Measurements from ENCODE around the gene RAPGEF4. TPM values are rescaled to one million over a fixed set of nuclear protein-coding genes. Genes with fewer than 3 reads are reported as not detected.

Gene RAPGEF4
- total RNA-seq, 1 donor from 2014 or later: 21.8 TPM

DNA sequence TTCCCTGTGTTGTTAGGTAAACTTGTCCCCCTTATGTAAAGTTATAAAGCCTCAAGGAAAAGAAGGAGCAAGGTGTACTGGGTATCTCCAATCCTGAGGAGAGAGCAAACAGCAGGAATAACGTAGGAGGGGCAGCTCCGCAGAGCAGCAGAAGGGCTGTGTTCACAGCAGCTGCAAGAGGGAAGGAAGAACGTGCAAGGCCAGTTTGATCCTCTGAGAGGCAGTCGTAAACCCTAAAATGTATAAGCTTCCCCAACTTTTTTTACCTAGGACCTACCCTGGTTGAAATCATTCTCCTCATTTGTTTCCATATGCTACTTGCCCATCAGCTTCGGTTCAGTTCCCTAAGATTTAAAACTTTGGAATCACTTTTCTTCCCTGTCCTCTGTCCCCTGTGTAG, 288.1 kb downstream of the RAPGEF4 start:
- ATAC-seq (no peak), DNase-seq (no peak)
- Histone ChIP-seq H3K27me3 (no peaks in the 10 kb centered on the region), H3K36me3 (no peaks in the 10 kb centered on the region), H3K9me3 (no peaks in the 10 kb centered on the region), H3K4me3 (no peak overlapping the region), H3K27ac (no peak overlapping the region), H3K4me1 (peaks cover 9% of the 10 kb centered on the region)
- TF ChIP-seq, protein P1, sequence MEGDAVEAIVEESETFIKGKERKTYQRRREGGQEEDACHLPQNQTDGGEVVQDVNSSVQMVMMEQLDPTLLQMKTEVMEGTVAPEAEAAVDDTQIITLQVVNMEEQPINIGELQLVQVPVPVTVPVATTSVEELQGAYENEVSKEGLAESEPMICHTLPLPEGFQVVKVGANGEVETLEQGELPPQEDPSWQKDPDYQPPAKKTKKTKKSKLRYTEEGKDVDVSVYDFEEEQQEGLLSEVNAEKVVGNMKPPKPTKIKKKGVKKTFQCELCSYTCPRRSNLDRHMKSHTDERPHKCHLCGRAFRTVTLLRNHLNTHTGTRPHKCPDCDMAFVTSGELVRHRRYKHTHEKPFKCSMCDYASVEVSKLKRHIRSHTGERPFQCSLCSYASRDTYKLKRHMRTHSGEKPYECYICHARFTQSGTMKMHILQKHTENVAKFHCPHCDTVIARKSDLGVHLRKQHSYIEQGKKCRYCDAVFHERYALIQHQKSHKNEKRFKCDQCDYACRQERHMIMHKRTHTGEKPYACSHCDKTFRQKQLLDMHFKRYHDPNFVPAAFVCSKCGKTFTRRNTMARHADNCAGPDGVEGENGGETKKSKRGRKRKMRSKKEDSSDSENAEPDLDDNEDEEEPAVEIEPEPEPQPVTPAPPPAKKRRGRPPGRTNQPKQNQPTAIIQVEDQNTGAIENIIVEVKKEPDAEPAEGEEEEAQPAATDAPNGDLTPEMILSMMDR (IDR thresholded peaks at IDR 0.05): no peak
- intact Hi-C loops (cut with DNase I): loop anchor here (10.0 kb wide), 1 partner anchor 181 kb away; no protein-coding TSS in a partner anchor

DNA sequence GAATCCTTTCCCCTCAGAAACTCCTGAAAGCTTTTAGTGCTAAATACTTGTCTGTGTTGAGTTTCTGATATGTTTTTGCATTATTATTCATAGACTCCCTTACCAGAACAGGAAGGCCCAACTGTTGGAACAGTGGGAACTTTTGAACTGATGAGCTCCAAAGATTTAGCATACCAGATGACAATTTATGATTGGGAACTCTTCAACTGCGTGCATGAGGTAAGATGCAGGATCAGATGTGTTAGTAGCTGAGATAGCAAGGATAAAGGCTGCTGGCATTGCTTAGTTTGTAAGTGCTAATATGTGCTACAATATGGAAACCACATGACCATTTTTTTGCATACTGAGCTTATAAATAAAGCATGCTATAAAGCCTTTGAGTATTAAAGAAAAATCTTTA, 290.8 kb downstream of the RAPGEF4 start:
- no peak for ATAC-seq

DNA sequence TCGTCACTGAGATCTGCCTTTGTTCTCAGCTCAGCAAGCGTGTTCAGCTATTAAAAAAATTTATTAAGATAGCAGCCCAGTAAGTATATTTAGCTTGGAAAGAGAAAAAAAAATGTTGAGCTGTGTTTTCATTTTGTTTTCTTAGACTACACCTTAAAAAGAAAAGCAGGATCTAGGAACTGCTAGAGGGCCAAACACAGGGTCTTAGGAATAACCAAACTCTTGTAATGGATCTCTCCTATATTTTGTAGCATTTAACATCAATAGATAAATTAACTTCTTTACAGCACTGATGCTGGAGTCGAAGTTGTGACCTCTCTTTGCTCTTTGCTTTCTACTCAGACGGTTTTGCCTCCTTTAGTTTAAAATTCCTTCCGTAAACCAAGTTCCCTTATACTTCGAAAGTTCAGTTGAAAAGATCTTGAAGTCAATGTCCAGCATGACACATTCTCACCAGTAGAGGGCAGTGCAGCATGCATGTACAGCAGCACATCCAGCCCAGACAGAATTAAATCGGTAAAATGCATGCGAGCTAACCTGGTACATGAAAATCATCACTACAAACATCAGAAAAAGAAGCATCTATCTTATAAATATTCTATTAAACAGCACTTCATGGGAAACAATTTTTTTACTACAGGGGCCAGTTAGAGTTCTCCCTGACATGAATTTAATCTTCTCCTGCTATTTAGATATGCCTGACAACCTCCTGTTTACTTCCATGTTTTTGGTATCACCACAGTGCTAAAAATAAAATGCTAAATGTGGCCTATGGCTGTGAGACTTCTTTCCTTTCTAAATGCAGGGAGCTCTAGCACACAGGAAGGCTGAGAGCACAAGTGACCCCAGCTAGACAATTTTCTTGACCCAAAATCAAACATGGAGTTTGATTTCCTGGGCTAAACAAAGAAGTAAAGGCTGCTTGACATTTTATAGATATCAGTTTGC, 291.8 kb downstream of the RAPGEF4 start:
- intact Hi-C loops (cut with DNase I): loop anchor here (10.0 kb wide), 1 partner anchor 177 kb away; no protein-coding TSS in a partner anchor
- TF ChIP-seq, protein P1 (IDR thresholded peaks at IDR 0.05): peak; percentile 95
- H3K27me3 ChIP-seq: no peaks in the 10 kb centered on the region
- H3K4me3 ChIP-seq: no peak overlapping the region
- peaks cover 9% of the 10 kb centered on the region for H3K4me1 ChIP-seq
- H3K9me3 ChIP-seq: no peaks in the 10 kb centered on the region
- DNase-seq (no peak), ATAC-seq (peak; percentile 96)
- H3K36me3 ChIP-seq: no peaks in the 10 kb centered on the region
- H3K27ac ChIP-seq: peak overlapping the region; percentile 37

More for the DNA sequence above, 290.8 kb downstream of the RAPGEF4 start:
- intact Hi-C loops (cut with DNase I): loop anchor here (10.0 kb wide), 1 partner anchor 178 kb away; no protein-coding TSS in a partner anchor
- H3K9me3 ChIP-seq: no peaks in the 10 kb centered on the region
- no peak for DNase-seq
- no peak overlapping the region for H3K4me3 ChIP-seq
- H3K27me3 ChIP-seq: no peaks in the 10 kb centered on the region
- no peaks in the 10 kb centered on the region for H3K36me3 ChIP-seq
- TF ChIP-seq, protein P1 (IDR thresholded peaks at IDR 0.05): no peak
- H3K4me1 ChIP-seq: peaks cover 9% of the 10 kb centered on the region
- H3K27ac ChIP-seq: no peak overlapping the region

DNA sequence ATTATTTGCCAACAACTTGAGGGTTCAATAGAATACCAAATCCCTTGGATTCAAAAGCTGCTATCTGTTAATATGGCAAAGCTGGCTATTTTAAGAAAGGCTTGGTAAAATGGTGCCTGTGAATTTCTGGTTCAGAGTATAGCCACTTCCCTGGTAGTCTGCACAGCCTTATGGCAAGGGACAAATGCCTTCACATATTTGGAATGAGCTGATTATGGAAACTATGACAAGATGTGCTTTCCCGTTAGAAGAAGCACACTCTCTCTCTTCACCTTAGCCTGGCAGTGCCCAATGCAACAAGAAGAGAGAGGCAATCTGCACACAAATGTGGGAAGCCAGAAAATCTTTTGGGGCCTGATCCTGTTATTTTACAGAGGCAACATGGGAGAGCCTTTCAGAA, 292.5 kb downstream of the RAPGEF4 start:
- H3K4me1 ChIP-seq: peaks cover 9% of the 10 kb centered on the region
- no peak overlapping the region for H3K4me3 ChIP-seq
- no peaks in the 10 kb centered on the region for H3K27me3 ChIP-seq
- intact Hi-C loops (cut with DNase I): loop anchor here (10.0 kb wide), 1 partner anchor 177 kb away; no protein-coding TSS in a partner anchor
- H3K36me3 ChIP-seq: no peaks in the 10 kb centered on the region
- DNase-seq: no peak
- H3K27ac ChIP-seq: peak overlapping the region; percentile 37
- TF ChIP-seq, protein P1 (IDR thresholded peaks at IDR 0.05): no peak
- no peak for ATAC-seq
- no peaks in the 10 kb centered on the region for H3K9me3 ChIP-seq

DNA sequence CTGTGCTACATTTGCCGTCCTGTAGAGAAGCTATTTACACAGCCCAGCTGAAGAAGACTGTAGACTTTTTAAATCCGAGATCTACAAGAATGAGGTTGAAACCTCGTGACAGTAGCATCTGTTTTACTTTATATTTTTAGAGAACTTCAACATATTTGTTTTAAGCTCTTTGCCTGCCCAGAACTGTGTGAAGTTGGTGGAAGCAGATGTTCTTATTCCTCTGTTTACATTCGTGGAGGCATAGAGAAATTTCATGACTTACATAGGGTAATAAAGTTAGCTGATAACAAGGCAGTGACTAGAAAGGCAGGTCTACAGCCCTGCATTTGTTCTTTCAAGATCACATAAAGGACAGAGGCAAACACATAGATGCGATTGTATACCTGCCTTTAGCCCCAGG, 293.0 kb downstream of the RAPGEF4 start:
- DNase-seq: no peak
- TF ChIP-seq, protein P1 (IDR thresholded peaks at IDR 0.05): no peak
- H3K27ac ChIP-seq: no peak overlapping the region

More for the DNA sequence above, 293.0 kb downstream of the RAPGEF4 start:
- no peaks in the 10 kb centered on the region for H3K36me3 ChIP-seq
- H3K9me3 ChIP-seq: no peaks in the 10 kb centered on the region
- H3K4me3 ChIP-seq: no peak overlapping the region
- H3K4me1 ChIP-seq: peaks cover 9% of the 10 kb centered on the region
- H3K27me3 ChIP-seq: no peaks in the 10 kb centered on the region
- intact Hi-C loops (cut with DNase I): loop anchor here (10.0 kb wide), 1 partner anchor 176 kb away; no protein-coding TSS in a partner anchor
- ATAC-seq: no peak

Data from upper lobe of right lung (tissue), 1 donor.